Stimulated activated CD4-positive, alpha-beta T cell treated with anti-CD3 and anti-CD28 coated beads, Interleukin-12 subunit alpha, Interleukin-12 subunit beta, amount 100 ng/mL, for 48 hours (primary cell): ENCODE results near the gene EXOC6.

Experiments used
- DNase-seq, 3 donors: peaks; one replicate each; pipeline ENCODE4 v3.0.0-alpha.2; 2020; ENCODE audit warnings: low read depth in 2 of 3, low spot score in 1 of 3

Gene EXOC6

DNA sequence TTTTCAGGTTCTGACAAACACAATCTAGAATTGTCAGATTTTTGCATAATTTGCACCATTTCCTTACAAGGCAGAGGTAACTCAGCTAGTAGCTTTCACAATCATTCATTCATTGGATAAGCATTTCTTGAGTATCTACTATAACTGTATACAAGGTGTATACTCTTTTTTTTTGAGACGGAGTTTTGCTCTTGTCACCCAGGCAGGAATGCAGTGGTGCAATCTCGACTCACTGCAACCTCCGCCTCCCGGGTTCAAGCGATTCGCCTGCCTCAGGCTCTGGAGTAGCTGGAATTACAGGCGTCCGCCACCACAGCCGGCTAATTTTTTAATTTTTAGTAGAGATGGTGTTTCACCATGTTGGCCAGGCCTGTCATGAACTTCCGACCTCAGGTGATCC lies 16.2 kb upstream of the EXOC6 start:
- no peak for DNase-seq

DNA sequence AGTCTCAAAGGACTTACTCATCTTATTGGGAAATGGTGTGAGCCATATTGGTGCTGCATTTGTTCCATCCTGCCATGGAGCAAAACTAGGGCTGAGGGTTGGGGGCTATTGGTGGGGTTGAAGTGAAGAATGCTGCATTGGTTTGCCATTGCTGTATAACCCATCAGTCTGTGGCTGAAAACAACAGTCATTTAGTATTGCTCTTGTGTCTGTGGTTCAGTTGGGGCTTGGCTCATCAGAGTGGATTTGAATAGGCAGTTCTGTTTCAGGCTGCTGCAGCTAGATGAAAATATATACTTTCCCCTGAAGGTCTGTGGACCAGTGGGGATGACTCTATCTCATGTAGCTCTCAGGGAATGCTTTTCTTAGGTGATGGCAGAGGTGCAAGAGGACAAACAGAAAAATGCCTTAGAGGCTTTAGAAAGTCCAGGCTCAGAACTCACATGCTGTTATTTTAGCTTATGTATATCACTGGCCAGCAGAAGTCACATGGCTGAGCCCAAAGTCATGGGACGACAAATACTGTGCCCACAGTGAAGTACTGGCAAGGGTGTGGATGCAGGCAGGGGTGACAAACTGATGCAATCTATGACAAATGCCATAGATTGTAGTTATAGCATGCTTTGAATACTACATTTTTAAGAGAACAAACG lies 15.2 kb upstream of the EXOC6 start:
- DNase-seq = peak in 1 of 3 donors; percentile 4

DNA sequence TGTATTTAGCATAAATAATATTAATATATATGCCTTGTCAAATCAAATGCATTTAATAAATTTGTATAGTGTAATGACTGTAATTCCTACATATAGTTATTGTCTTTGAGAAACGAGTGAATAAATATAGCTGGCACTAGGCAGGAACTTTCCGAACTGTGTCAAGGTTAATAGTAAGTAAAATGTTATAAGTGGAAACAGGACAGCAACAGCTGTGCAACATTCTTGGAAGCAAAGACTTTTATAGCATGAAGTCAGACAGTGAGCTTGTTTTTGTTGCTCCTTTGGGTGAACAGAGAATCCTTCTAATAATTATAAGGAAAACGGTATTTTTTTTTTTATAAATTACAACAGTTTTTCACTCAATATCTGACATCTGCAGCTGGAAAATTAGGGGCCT lies 14.0 kb upstream of the EXOC6 start:
- DNase-seq = no peak

DNA sequence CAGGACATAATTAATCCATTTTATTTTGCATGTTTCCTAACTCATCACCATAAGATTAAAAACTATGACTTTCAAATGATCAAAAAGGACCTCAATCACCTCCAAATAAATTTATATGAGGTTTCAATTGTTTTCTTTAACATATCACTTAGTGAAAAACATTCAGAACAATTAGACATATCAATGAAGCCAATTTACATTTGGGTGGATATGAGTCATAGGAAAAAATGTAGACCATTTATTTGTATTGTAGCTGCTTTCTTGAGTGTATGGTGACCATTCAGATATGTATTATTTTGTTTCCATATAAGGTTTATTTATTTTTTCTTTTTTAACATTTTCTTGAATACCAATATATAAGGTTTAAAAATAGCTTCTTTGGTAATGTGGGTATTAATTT lies 13.3 kb upstream of the EXOC6 start:
- DNase-seq = no peak

DNA sequence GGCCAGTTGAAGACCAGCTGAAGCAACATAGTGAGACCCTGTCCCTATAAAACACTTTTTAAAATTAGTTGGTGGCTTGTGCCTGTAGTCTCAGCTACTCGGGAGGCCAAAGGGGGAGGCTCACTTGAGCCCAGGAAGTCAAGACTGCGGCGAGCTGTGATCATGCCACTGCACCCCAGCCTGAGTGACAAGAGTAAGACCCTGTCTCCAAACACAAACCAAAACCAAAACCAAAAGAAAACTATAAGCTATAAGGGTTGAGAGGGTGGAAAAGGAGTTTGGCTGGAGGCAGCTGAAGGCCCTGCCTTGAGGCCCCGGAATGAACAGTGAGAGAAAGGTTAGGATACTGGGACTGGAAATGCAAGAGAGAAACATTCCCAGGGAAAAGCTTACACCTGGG lies 10.9 kb upstream of the EXOC6 start:
- DNase-seq = no peak

DNA sequence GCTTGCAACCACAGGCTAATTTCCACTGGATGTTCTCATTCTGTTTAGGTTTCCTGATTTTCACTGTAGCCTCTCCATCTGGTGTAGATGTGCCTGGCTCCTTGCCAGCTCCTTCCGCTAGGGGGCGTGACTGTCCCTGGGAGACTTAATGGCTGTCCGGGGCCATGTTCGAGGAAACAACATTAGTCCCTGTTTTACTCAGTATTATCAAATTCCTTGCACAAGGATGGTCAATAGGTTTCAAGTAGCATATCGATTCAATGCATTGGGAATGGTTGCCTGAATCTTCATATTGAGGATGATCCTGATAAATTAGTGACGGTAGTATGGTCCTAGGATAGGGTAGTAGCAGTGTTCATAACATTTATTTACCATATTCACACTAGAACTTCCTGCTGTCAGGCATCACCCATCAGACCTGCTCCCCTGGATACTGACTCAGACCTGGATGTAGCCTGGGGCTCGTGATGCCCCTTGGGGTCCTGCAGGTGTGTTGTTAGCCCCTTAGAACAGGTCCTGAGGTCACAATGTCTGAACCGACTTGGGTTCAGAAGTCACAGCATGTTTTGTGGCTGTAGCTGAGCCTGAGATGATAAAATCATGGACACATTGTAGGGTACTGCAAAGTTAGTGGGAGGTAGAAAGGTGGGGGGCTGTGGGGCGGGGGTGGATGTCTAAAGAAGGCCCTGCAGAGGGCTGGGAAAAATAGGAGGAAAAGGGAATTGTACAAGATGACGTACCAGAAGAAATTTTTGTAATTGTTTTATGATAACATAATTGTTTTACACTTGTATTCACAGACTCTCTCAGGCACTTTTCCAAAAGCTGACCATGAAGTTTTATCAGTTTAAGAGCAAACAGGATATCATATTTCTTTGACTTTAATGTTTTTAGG lies 8.9 kb upstream of the EXOC6 start:
- peak; percentile 52 to 66 (median 57) for DNase-seq

DNA sequence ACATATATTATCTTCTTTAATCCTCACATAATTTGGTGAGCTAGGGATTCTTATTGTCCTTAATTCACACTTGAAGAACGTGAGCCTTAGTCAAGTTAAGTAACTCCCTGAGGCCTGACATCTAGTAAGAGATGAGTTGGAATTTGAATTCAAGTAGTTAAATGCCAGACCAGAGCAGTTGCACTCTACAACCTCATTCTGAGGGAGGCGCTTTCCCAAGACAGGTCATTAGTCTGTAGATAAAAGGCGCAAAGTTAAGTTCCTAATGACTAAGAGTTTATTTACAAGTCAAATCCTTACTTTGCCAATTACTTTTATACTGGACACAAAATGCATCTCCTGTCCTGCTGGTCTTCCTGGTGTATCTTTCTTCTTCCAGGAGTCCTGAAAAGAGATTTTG lies 3.6 kb upstream of the EXOC6 start:
- DNase-seq = no peak

DNA sequence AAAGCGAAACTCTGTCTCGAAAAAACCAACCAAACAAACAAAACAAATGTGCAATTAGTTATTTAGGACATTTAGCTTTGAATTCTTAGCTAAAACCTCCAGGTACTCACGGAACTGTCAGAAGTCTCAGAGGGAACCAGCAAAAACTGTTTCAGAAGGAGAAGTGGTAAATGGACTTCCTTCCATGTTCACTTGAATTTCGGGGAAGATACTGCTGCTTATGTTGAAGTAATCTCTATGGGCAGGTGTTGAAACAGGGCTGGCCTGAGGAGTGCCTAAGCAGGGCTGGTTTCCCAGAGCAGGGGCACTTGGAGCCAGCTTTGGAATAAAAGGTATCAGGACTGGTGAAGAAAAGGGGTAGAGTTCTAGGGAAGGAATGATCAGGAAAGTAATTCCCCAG lies 2.4 kb upstream of the EXOC6 start:
- no peak for DNase-seq

DNA sequence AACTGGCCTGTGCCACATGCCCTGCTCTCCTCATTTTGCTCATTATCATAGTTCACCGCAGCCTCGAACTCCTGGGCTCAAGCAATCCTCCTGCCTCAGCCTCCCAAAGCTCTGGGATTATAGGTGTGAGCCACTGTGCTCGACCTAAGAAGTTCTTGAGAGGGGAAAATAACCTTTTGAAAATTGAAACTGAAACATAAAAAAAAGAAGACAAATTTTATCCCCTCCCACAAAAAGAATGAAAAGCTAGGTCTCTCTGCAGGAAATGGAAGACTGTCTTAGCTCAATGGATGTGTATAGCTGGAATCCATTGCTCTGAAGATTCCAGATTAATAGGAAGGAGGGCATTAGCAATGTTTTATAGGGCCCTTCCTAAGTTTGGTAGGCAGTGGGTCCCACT lies 2.0 kb upstream of the EXOC6 start:
- DNase-seq = no peak

DNA sequence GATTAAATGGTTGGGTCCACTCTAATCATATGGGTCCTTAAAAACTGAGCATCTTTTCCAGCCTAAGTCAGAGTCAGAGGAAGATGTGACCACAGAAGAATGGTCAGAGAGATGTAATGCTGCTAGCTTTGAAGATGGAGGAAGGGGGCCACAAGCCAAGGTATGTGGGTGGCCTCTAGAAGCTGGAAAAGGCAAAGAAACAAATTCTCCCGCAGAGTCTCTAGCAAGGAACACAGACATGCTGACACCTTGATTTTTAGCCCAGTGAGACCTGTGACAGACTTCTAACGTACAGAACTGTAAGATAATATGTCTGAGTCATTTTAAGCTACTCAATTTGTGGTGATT lies 1.5 kb upstream of the EXOC6 start:
- DNase-seq = no peak

DNA sequence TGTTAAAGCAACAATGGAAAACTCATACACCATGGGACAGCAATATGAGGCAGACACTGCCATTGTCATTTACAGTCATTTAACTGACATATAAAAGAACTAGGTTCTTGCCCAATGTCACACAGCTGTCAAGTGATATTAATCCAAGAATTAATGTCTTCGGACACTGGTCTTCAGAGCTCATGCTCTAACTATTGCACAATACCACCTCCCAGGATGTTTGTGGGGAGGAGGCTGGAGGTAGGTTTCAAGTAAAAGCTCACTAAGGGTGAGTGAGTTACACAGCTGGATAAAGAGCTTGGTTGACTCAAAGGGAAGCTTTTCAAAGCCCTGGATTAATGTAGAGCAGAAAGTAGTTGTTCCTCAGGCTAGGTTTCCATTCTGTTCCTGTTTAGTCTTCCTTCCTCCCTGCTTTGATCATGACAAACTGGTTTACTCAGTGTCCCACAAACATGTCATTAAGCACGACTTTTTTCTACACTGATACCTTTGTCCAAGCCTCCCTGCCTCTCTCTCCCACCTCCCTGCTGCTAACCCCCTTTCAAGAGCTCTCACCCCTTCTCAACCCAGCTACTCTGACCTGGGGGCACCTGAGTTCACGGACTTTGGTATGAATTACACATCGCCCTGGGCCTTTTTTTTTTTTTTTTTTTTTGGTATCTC lies 987 bp upstream of the EXOC6 start:
- no peak for DNase-seq

DNA sequence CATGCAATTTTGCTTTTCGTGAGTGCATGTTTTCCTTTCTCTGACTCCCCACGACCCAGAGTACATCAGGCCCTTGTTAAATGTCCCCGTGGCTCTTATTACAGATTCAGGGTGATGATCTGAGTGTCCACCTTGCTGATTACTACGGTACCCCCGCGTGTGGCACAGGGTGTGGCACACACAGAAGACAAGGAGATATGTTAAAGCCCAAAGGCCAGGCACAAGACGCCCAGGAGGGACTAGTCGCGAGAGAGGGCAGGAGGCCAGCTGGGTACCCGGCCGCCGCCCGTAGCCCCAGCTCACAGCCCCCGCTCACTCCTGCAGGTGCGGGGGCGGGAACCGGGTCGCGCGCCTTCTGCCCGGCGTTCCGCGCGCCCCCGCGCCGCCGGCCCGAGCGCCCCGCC lies 281 bp upstream of the EXOC6 start:
- DNase-seq = no peak

DNA sequence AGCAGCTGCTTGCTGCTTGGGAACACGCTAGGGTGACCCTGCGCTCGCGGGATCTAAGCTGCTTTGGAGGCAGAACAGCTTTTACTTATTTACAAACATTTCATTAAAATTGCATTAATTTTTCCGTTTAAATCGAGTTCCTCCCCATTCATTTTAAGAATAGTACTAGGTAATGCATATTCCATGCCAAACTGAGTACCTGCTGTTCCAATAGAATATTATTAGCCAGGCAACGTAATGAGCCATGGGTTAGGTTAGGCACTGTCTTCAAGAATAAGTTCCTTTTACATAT lies 860 bp downstream of the EXOC6 start:
- no peak for DNase-seq

DNA sequence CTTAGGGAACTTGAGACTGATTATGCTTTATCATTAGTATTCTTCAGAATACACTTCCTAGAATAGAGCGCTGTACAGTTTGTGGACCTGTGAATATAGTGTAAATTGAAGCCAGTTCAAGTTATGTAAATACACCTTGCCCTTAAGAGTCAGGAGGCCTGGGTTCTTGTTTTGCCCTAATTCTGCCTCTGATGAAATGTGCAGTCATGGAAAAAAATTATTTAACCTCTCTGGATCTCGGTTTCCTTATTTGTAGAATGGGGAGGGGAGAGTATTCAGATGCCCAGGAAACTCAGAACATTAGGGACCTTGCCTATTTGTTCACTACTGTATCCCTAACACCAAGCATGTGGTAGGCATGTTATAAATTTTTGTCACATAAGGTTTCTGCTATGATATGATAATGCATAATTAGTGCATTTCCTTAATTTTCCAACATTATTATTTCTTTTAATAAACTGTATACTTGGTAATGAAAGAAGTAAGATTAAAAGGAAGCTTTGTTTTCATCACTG lies 1.3 kb downstream of the EXOC6 start:
- no peak for DNase-seq

DNA sequence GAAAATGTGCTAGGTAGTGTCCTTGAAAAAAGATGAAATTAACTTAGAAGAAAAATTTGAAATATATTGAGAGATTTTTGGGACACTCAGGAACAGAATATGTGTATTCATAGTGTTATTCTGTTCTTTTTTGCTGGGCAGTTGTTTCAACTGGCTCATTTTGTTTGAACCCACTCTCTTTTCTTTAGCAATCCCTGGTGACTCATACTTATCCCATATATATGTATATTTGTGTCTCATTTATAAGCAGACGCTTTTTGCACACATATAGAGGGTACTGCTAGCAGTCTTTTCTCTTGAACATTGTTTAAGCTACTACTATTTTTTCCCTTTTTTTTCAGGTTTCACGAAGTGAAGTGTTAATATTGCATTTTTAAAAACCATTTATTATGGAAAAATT lies 1.9 kb downstream of the EXOC6 start:
- DNase-seq = no peak

DNA sequence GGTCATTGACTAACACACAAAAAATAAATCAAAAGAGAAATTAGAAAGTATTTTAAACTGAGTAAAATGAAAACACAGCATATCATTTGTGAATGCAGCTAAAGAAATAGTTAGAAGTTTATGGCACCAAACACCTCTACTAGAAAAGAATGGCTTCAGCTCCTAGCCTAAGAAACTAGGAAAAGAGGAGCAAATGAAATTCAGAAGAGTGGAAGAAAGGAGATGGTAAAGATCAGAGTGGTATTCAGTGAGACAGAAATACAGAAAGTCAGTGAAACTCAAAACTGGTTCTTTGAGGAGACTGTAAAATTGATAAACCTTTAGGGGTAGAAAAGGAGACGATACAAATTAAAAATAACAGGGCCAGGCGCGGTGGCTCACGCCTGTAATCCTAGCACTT lies 2.7 kb downstream of the EXOC6 start:
- DNase-seq = no peak

DNA sequence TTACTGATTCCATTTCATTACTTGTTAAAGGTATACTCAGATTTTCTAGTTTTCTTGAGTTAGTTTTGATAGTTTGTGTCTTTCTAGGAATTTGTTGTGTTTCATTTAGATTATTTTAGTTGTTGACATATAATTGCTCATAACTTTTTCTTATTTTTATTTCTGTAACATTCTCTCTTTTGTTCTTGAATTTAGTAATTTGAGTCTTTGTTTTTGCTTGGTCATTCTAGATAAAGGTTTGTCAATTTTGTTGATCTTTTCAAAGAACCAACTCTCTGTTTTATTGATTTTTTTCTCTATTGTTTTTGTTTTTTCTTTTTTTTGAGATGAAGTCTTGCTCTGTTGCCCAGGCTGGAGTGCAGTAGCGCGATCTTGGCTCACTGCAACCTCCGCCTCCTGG lies 7.2 kb downstream of the EXOC6 start:
- no peak for DNase-seq

DNA sequence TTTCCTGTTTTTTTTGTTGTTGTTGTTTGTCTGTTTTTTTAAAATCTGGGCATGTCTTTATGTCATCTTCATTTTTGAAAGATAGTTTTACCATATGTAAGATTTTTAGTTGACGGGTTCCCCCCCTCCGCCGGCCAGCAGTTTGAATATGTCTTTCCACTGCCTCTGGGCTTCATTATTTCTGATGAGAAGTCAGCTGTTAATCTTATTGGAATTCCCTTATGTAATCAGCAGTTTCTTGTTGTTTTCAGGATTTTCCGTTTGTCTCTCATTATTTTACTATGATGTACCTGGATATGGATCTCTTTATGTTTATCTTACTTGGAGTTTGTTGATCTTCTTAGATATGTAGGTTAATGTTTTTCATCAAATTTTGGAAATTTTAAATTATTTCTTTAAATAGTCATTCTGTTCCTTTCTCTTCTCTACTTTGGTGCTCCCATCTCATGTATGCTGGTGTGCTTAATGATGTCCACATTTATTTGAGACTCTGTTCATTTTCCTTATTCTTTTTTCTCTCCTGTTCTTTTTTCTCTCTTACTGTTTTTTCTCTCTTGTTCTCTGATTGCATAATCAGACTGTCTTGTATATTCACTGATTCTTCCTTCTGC lies 9.7 kb downstream of the EXOC6 start:
- DNase-seq = no peak

DNA sequence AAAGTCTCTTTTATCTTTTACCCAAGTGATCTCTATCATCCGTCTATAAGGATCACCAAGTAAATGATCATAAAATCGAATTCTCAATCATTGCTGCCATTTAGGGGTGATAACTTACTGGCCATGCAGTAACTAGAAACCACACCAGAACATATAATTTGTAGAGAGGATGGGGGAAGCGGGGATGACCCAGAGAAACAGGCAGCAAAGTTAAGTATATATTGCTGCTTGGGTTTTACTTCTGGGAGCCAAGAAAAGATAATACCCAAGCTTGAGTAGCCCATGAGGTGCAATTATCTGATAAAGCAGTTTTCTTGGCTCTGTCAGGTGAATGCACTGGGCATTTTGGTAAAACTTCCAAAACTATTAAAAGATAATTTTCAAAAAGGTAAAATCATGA lies 18.9 kb downstream of the EXOC6 start:
- no peak for DNase-seq

DNA sequence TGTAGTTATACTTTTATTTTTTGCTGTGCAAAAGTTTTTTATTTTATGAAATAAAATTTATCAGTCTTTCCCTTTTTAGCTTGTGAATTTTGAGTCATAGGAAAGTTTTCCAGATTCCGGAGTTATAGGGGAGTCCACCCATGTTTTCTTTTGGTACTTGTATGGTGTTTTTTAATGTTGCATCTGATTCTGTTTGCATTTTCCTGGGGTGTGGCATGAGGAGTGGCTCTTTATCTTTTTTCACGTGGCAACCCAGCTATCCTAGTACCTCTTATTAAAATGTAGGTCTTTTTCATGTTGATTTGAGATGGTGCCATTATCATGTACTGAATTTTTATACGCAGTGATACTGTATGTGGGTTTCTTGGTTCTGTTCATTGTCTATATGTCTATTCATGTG lies 19.7 kb downstream of the EXOC6 start:
- DNase-seq = no peak

DNA sequence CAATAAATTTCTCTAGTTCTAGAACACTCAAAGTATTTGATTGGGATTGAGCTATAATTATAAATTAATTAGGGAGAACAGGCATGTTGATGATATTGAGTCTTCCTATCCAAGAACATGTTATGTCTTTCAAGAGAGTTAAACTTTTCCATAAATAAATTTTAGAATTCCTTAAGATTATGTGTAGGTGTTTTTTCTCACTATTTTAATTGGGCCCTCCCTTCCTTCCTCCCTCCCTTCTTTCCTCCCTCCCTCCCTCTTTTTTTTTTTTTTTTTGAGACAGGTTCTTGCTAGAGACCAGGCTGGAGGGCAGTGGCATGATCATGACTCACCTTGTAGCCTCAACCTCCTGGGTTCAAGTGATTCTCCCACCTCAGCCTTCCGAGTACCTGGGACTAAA lies 20.2 kb downstream of the EXOC6 start:
- DNase-seq = no peak

DNA sequence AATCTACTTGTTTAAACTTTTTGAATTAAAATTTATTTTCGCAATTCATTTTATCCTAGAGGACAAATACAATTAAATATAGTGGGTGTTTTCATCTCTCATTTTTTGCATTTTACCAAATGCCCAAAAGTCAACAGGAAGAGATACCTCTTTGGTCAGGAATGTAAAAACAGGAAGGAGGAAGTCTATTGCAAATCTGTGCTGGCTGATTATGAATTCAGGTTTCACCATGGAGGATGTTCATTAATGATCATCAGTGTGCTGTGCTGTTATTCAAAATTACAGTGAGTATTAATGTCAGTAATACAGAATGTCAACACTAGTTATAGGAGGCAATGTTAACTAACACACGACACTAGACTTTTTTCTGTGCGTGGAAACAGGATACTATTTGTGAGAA lies 24.7 kb downstream of the EXOC6 start:
- DNase-seq = no peak
